ENCODE data around the gene ARID4B.

The ARID4B gene

DNA sequence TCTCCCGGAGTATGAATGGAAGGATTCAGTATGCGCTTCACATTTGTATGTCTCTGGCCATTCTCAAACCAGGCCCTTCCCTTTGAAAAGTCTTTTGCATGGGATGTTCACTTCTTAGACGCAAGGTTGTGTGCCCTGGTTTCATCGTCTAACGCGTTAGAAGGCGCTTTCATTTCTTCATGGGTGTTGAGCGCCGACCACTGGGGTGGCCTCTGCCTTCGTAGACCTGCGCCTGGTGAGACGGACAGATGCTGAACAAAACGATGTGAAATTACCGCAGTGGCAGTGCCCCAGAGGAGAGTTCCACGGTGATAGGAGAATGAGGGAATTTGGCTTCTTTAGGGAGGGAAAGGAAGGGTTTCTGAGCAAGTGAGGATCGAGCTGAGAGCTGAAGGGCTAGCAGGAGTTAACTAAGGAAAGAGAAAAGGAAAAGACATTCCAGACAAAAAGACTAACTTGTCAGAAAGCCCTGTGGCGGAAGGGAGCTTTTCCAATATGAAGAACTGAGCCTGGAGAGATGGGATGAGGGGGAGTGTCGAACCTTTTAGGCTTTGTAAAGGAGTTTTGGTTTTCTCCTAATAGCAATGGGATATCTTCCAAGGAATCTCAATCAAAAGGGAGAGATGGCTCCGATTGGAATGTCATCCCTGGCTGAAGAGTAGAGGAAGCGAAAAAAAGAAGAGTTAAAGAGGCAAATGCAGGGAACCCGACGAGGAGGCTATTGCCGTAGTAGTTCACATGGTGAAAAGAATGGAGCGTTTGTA, 1.3 kb upstream of the ARID4B start:
- TF ChIP-seq, protein P1, sequence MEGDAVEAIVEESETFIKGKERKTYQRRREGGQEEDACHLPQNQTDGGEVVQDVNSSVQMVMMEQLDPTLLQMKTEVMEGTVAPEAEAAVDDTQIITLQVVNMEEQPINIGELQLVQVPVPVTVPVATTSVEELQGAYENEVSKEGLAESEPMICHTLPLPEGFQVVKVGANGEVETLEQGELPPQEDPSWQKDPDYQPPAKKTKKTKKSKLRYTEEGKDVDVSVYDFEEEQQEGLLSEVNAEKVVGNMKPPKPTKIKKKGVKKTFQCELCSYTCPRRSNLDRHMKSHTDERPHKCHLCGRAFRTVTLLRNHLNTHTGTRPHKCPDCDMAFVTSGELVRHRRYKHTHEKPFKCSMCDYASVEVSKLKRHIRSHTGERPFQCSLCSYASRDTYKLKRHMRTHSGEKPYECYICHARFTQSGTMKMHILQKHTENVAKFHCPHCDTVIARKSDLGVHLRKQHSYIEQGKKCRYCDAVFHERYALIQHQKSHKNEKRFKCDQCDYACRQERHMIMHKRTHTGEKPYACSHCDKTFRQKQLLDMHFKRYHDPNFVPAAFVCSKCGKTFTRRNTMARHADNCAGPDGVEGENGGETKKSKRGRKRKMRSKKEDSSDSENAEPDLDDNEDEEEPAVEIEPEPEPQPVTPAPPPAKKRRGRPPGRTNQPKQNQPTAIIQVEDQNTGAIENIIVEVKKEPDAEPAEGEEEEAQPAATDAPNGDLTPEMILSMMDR (IDR thresholded peaks at IDR 0.05; ENCODE audit: control extremely low read depth, extremely low read depth, low read depth, missing control alignments) = peak; percentile 56
- POLR2A ChIA-PET = interaction anchor here (0.5 to 0.7 kb wide), 2 partner anchors 88 to 131 kb away, joined by 3 read pairs; no protein-coding TSS in a partner anchor
- CTCF ChIA-PET = interaction anchor here (0.7 to 1.7 kb wide), 5 partner anchors 13 to 87 kb away, joined by 4 to 5 read pairs (median 4); partner anchors contain the start of gene TBCE
- peak; percentile 56 for DNase-seq (ENCODE audit: extremely low spot score)

- DNase-seq (ENCODE audit: extremely low spot score) = peak; percentile 92
- ChIA-PET POLR2A (interaction anchor here (0.5 to 0.7 kb wide), 3 partner anchors 89 to 168 kb away, joined by 3 read pairs; partner anchors contain the start of gene RBM34), CTCF (interaction anchor here (1.0 to 1.7 kb wide), 3 partner anchors 15 to 88 kb away, joined by 4 to 5 read pairs (median 4); partner anchors contain the start of gene TBCE)
- TF ChIP-seq, protein P1 (IDR thresholded peaks at IDR 0.05; ENCODE audit: control extremely low read depth, extremely low read depth, low read depth, missing control alignments) = no peak
These were observed 526 bp upstream of the ARID4B start, which contains the start of gene GGPS1 for GRCh38 chr1:235328271-235329138. Gene GGPS1 (plus strand): TSS chr1:235328570. CDS start chr1:235335265, 6,695 bp downstream.

- TF ChIP-seq, protein P1 (IDR thresholded peaks at IDR 0.05; ENCODE audit: control extremely low read depth, extremely low read depth, low read depth, missing control alignments) = no peak
- ChIA-PET CTCF (interaction anchor here (1.0 kb wide), 1 partner anchor 88 kb away, joined by 3 read pairs; no protein-coding TSS in a partner anchor), POLR2A (interaction anchor here (0.7 to 1.2 kb wide), 2 partner anchors 11 to 674 kb away, joined by 3 to 8 read pairs; no protein-coding TSS in a partner anchor)
- DNase-seq (ENCODE audit: extremely low spot score) = peak; percentile 42
These were observed 1.0 kb downstream of the ARID4B start for GRCh38 chr1:235326719-235327558.

DNA sequence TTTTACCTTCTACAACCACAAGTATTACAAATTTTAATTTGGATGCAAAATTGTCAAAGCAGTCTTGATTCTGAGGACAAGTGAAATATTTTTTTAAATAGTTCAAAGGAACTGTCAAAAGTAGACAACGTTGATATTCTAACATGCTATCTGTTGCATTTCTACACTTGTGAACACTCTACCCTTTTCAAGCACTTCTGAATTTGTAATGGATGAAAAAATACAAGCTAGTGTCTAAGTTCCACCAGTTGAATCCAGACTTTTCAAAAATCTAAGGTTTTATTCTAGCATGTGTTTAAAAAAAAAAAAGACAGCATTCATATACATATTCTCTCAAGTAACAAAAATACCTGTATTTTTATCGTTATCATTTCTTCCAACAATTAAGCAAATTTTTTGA, 2.1 kb downstream of the ARID4B start:
- TF ChIP-seq, protein P1 (IDR thresholded peaks at IDR 0.05; ENCODE audit: control extremely low read depth, extremely low read depth, low read depth, missing control alignments) = no peak
- ChIA-PET CTCF (no interaction called here), POLR2A (no interaction called here)
- no peak for DNase-seq (ENCODE audit: extremely low spot score)

- ChIA-PET CTCF (interaction anchor here (1.1 kb wide), 2 partner anchors 10 to 90 kb away, joined by 3 to 5 read pairs; no protein-coding TSS in a partner anchor), POLR2A (no interaction called here)
- TF ChIP-seq, protein P1 (IDR thresholded peaks at IDR 0.05; ENCODE audit: control extremely low read depth, extremely low read depth, low read depth, missing control alignments) = no peak
- DNase-seq (ENCODE audit: extremely low spot score) = no peak
These were observed 2.8 kb downstream of the ARID4B start for GRCh38 chr1:235325139-235325538.

All from GM10248 (cell line).